ENCODE results near the gene CYP2F1. TPM values are rescaled to one million over a fixed set of nuclear protein-coding genes. Genes with fewer than 3 reads are reported as not detected.
"Not testable (repeated sequence)": the region's sequence is repeated elsewhere in the genome, so short reads cannot be mapped to it uniquely, and the experiment has no call there.

The CYP2F1 gene
- total RNA-seq, 1 experiment from 2014 or later, result not detected

GRCh38 chr19:41123716-41124294, 9.6 kb downstream of the CYP2F1 start:
- Mint-ChIP-seq H3K4me1 (ENCODE audit: insufficient read depth, unreplicated experiment) (peaks cover 12% of the 10 kb centered on the region), H3K36me3 (ENCODE audit: insufficient read depth, unreplicated experiment) (peaks cover 11% of the 10 kb centered on the region), H3K27me3 (ENCODE audit: insufficient read depth, unreplicated experiment) (peaks cover 8% of the 10 kb centered on the region), H3K27ac (ENCODE audit: low read depth, unreplicated experiment) (no peak overlapping the region), H3K4me3 (ENCODE audit: unreplicated experiment) (no peak overlapping the region), H3K9me3 (ENCODE audit: unreplicated experiment) (no peaks in the 10 kb centered on the region)
- CTCF ChIA-PET, result interaction anchor here (0.6 kb wide), 1 partner anchor 357 kb away, joined by 3 read pairs; no protein-coding TSS in a partner anchor
- POLR2A ChIA-PET, result no interaction called here
- TF ChIP-seq CTCF (IDR thresholded peaks at IDR 0.05; ENCODE audit: unreplicated experiment), result no peak
- BruUV-seq (replicated peaks), result no TSS peak
- intact Hi-C loops (cut with micrococcal nuclease), result no loop called here
- no peak for DNase-seq (ENCODE audit: unreplicated experiment)

- TF ChIP-seq CTCF (IDR thresholded peaks at IDR 0.05; ENCODE audit: unreplicated experiment), result peak; percentile 68
- Mint-ChIP-seq H3K27me3 (ENCODE audit: insufficient read depth, unreplicated experiment) (peaks cover 36% of the 10 kb centered on the region), H3K36me3 (ENCODE audit: insufficient read depth, unreplicated experiment) (peaks cover 11% of the 10 kb centered on the region), H3K4me1 (ENCODE audit: insufficient read depth, unreplicated experiment) (peaks cover 12% of the 10 kb centered on the region)
- intact Hi-C loops (cut with micrococcal nuclease), result loop anchor here (1.0 kb wide), 1 partner anchor 18 kb away; no protein-coding TSS in a partner anchor
- ChIA-PET POLR2A (interaction anchor here (0.8 kb wide), 1 partner anchor 139 kb away, joined by 3 read pairs; no protein-coding TSS in a partner anchor), CTCF (interaction anchor here (0.7 to 1.1 kb wide), 8 partner anchors 16 to 1597 kb away, joined by 3 to 6 read pairs (median 4); no protein-coding TSS in a partner anchor)
- BruUV-seq (replicated peaks); H3K27ac Mint-ChIP-seq (ENCODE audit: low read depth, unreplicated experiment); H3K4me3 Mint-ChIP-seq (ENCODE audit: unreplicated experiment); H3K9me3 Mint-ChIP-seq (ENCODE audit: unreplicated experiment): not testable (repeated sequence)
- peak; percentile 42 for DNase-seq (ENCODE audit: unreplicated experiment)
Measured at GRCh38 chr19:41126765-41127203, 12.6 kb downstream of the CYP2F1 start.

- DNase-seq (ENCODE audit: unreplicated experiment); H3K9me3 Mint-ChIP-seq (ENCODE audit: unreplicated experiment); H3K4me3 Mint-ChIP-seq (ENCODE audit: unreplicated experiment); POLR2A ChIA-PET; BruUV-seq (replicated peaks); H3K27ac Mint-ChIP-seq (ENCODE audit: low read depth, unreplicated experiment): not testable (repeated sequence)
- Mint-ChIP-seq H3K4me1 (ENCODE audit: insufficient read depth, unreplicated experiment) (peaks cover 13% of the 10 kb centered on the region), H3K27me3 (ENCODE audit: insufficient read depth, unreplicated experiment) (peaks cover 42% of the 10 kb centered on the region), H3K36me3 (ENCODE audit: insufficient read depth, unreplicated experiment) (peaks cover 11% of the 10 kb centered on the region)
- intact Hi-C loops (cut with micrococcal nuclease), result loop anchor here (1.0 kb wide), 1 partner anchor 17 kb away; no protein-coding TSS in a partner anchor
- CTCF ChIA-PET, result interaction anchor here (1.0 to 1.1 kb wide), 2 partner anchors 15 to 69 kb away, joined by 3 to 4 read pairs; no protein-coding TSS in a partner anchor
Measured at GRCh38 chr19:41127362-41127761, 13.1 kb downstream of the CYP2F1 start.

- peak; percentile 14 for TF ChIP-seq CTCF (IDR thresholded peaks at IDR 0.05; ENCODE audit: unreplicated experiment)
- intact Hi-C loops (cut with micrococcal nuclease), result loop anchor here (1.0 kb wide), 1 partner anchor 16 kb away; no protein-coding TSS in a partner anchor
- peaks cover 18% of the 10 kb centered on the region for H3K4me1 Mint-ChIP-seq (ENCODE audit: insufficient read depth, unreplicated experiment)
- POLR2A ChIA-PET; CTCF ChIA-PET; H3K27ac Mint-ChIP-seq (ENCODE audit: low read depth, unreplicated experiment); H3K9me3 Mint-ChIP-seq (ENCODE audit: unreplicated experiment); BruUV-seq (replicated peaks): not testable (repeated sequence)
- peaks cover 11% of the 10 kb centered on the region for H3K36me3 Mint-ChIP-seq (ENCODE audit: insufficient read depth, unreplicated experiment)
- peaks cover 47% of the 10 kb centered on the region for H3K27me3 Mint-ChIP-seq (ENCODE audit: insufficient read depth, unreplicated experiment)
- peak; percentile 32 for DNase-seq (ENCODE audit: unreplicated experiment)
- H3K4me3 Mint-ChIP-seq (ENCODE audit: unreplicated experiment), result peak overlapping the region; percentile 35
Measured at GRCh38 chr19:41127801-41128300, 13.6 kb downstream of the CYP2F1 start.

Measured in MCF 10A (cell line).